ENCODE data around the gene SUV39H2. TPM values are rescaled to one million over a fixed set of nuclear protein-coding genes. Genes with fewer than 3 reads are reported as not detected.
"Not testable (repeated sequence)": the region's sequence is repeated elsewhere in the genome, so short reads cannot be mapped to it uniquely, and the experiment has no call there.

SUV39H2 gene
- total and polyA plus RNA-seq, 4 donors, result 14.4 to 19.4 (median 15.8) TPM

GRCh38 chr10:14924013-14924412 is 45.3 kb downstream of the SUV39H2 start:
- Histone ChIP-seq H3K4me3 (ENCODE audit: low read depth, low read length) (no peak overlapping the region), H3K9me3 (ENCODE audit: control insufficient read depth, insufficient read depth, low read length) (no peaks in the 10 kb centered on the region), H3K27me3 (ENCODE audit: control insufficient read depth, insufficient read depth, low read length) (no peaks in the 10 kb centered on the region), H3K27ac (ENCODE audit: low read depth, low read length) (no peak overlapping the region), H3K36me3 (ENCODE audit: control insufficient read depth, insufficient read depth, low read length) (peaks cover 24% of the 10 kb centered on the region), H3K4me1 (ENCODE audit: control insufficient read depth, insufficient read depth, low read length) (no peaks in the 10 kb centered on the region)
- 44% methylated on average over 1 of the region's 7 CpGs for WGBS (ENCODE audit: insufficient coverage)
- no peak for DNase-seq (ENCODE audit: low read depth in 4 of 6, low spot score in 6 of 6)

- no peak for DNase-seq (ENCODE audit: low read depth in 4 of 6, low spot score in 6 of 6)
- no peaks in the 10 kb centered on the region for H3K9me3 ChIP-seq (ENCODE audit: control insufficient read depth, insufficient read depth, low read length)
- no peaks in the 10 kb centered on the region for H3K4me1 ChIP-seq (ENCODE audit: control insufficient read depth, insufficient read depth, low read length)
- H3K27ac ChIP-seq (ENCODE audit: low read depth, low read length), result no peak overlapping the region
- H3K36me3 ChIP-seq (ENCODE audit: control insufficient read depth, insufficient read depth, low read length), result peaks cover 24% of the 10 kb centered on the region
- WGBS (ENCODE audit: insufficient coverage), result no CpG with 5 or more reads among the region's 2 CpGs
- H3K4me3 ChIP-seq (ENCODE audit: low read depth, low read length), result no peak overlapping the region
- H3K27me3 ChIP-seq (ENCODE audit: control insufficient read depth, insufficient read depth, low read length), result no peaks in the 10 kb centered on the region
These were observed 46.6 kb downstream of the SUV39H2 start for GRCh38 chr10:14925268-14925667.

- no peaks in the 10 kb centered on the region for H3K27me3 ChIP-seq (ENCODE audit: control insufficient read depth, insufficient read depth, low read length)
- no peak overlapping the region for H3K27ac ChIP-seq (ENCODE audit: low read depth, low read length)
- H3K9me3 ChIP-seq (ENCODE audit: control insufficient read depth, insufficient read depth, low read length), result no peaks in the 10 kb centered on the region
- DNase-seq (ENCODE audit: low read depth in 4 of 6, low spot score in 6 of 6), result no peak
- peaks cover 22% of the 10 kb centered on the region for H3K36me3 ChIP-seq (ENCODE audit: control insufficient read depth, insufficient read depth, low read length)
- no peaks in the 10 kb centered on the region for H3K4me1 ChIP-seq (ENCODE audit: control insufficient read depth, insufficient read depth, low read length)
- WGBS (ENCODE audit: insufficient coverage), result 89% methylated on average over 3 of the region's 8 CpGs
- no peak overlapping the region for H3K4me3 ChIP-seq (ENCODE audit: low read depth, low read length)
These were observed 47.4 kb downstream of the SUV39H2 start for GRCh38 chr10:14926061-14926470.

DNA sequence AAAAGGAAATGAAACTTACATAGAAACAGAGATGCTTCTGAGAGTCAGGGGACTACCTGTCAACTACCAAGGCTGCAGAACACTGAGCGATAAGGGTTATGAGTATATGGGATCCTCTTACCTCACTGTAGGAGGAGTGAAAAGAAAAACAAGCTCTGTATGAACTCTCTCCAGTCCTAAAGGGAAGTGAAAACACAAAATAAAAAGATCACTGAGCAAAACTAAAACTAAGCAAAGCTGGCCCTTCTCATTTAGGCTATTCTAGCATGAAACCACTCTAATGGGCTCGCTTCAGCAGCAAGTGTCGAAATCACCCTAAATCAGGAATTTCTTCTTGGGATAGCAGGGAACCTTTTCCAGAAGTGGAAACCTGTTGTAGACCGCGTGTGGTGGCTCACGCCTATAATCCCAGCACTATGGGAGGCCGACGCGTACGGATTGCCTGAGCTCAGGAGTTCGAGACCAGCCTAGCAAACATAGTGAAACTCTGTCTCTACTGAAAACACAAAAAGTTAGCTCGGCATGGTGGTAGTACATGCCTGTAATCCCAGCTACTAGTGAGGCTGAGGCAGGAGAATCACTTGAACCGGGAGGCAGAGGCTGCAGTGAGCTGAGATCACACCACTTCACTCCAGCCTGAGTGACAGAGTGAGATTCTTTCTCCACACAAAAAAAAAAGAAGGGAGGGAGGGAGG is 48.2 kb downstream of the SUV39H2 start:
- no peak overlapping the region for H3K27ac ChIP-seq (ENCODE audit: low read depth, low read length)
- WGBS (ENCODE audit: insufficient coverage), result 92% methylated on average over 7 of the region's 13 CpGs
- H3K27me3 ChIP-seq (ENCODE audit: control insufficient read depth, insufficient read depth, low read length), result no peaks in the 10 kb centered on the region
- peaks cover 24% of the 10 kb centered on the region for H3K36me3 ChIP-seq (ENCODE audit: control insufficient read depth, insufficient read depth, low read length)
- no peaks in the 10 kb centered on the region for H3K4me1 ChIP-seq (ENCODE audit: control insufficient read depth, insufficient read depth, low read length)
- DNase-seq (ENCODE audit: low read depth in 4 of 6, low spot score in 6 of 6), result no peak
- no peak overlapping the region for H3K4me3 ChIP-seq (ENCODE audit: low read depth, low read length)
- no peaks in the 10 kb centered on the region for H3K9me3 ChIP-seq (ENCODE audit: control insufficient read depth, insufficient read depth, low read length)

DNA sequence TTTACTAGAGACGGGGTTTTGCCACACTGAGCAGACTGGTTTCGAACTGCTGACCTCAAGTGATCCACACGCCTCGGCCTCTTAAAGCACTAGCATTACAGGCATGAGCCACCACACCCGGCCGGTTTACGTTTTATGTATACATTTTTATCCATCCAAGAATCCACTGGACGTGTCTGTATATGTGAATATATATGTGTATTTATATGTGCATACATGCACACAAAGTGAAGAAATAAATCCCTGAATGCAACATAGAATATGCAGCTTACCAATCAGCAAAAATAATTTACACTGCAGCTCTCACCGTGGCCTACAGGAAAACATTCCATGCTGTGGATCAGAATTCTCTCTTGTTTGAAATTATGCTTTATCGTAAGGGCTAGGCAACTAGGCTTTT is 51.9 kb downstream of the SUV39H2 start:
- WGBS (ENCODE audit: insufficient coverage), result 90% methylated on average over 1 of the region's 10 CpGs
- H3K27me3 ChIP-seq (ENCODE audit: control insufficient read depth, insufficient read depth, low read length), result no peaks in the 10 kb centered on the region
- DNase-seq (ENCODE audit: low read depth in 4 of 6, low spot score in 6 of 6), result no peak
- peaks cover 36% of the 10 kb centered on the region for H3K36me3 ChIP-seq (ENCODE audit: control insufficient read depth, insufficient read depth, low read length)
- no peaks in the 10 kb centered on the region for H3K4me1 ChIP-seq (ENCODE audit: control insufficient read depth, insufficient read depth, low read length)
- H3K9me3 ChIP-seq (ENCODE audit: control insufficient read depth, insufficient read depth, low read length), result no peaks in the 10 kb centered on the region
- no peak overlapping the region for H3K4me3 ChIP-seq (ENCODE audit: low read depth, low read length)
- no peak overlapping the region for H3K27ac ChIP-seq (ENCODE audit: low read depth, low read length)

DNA sequence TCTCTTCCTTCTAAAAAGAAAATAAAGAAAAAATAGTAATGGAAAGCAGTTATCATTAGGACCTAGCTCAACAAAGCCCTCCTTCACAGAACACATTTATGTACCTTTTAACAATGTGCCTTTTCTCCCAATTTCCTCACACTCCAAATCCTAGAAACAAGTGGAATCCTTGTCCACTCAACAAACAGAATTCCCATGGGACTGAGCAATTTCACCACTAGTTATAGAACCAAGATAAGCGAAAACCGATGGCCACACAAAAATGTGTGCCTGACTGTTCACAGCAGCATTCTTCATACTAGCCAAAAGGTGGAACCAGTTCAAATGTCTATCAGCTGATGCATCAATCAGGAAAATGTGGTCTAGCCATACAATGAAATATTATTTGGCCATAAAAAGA is 57.9 kb downstream of the SUV39H2 start:
- no peaks in the 10 kb centered on the region for H3K4me1 ChIP-seq (ENCODE audit: control insufficient read depth, insufficient read depth, low read length)
- no peaks in the 10 kb centered on the region for H3K9me3 ChIP-seq (ENCODE audit: control insufficient read depth, insufficient read depth, low read length)
- no peak for DNase-seq (ENCODE audit: low read depth in 4 of 6, low spot score in 6 of 6)
- peaks cover 22% of the 10 kb centered on the region for H3K36me3 ChIP-seq (ENCODE audit: control insufficient read depth, insufficient read depth, low read length)
- H3K4me3 ChIP-seq (ENCODE audit: low read depth, low read length), result no peak overlapping the region
- no peaks in the 10 kb centered on the region for H3K27me3 ChIP-seq (ENCODE audit: control insufficient read depth, insufficient read depth, low read length)
- no peak overlapping the region for H3K27ac ChIP-seq (ENCODE audit: low read depth, low read length)
- WGBS (ENCODE audit: insufficient coverage), result 100% methylated on average over 1 of the region's 2 CpGs

DNA sequence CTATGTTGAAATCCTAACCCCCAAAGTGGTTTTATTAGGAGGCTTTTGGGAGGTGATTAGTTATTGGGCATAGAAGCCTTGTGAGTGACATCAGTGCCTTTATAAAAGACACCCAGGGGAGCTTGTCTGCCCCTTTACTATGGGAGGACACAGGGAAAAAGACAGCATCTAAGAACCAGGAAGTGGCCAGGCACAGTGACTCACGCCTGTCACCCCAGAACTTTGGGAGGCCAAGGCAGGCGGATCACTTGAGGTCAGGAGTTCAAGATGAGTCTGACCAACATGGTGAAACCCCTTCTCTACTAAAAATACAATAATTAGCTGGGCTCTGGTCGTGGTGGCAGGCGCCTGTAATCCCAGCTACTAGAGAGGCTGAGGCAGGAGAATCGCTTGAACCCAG is 60.3 kb downstream of the SUV39H2 start:
- H3K36me3 ChIP-seq (ENCODE audit: control insufficient read depth, insufficient read depth, low read length), result peaks cover 16% of the 10 kb centered on the region
- H3K4me3 ChIP-seq (ENCODE audit: low read depth, low read length); H3K27me3 ChIP-seq (ENCODE audit: control insufficient read depth, insufficient read depth, low read length): not testable (repeated sequence)

DNA sequence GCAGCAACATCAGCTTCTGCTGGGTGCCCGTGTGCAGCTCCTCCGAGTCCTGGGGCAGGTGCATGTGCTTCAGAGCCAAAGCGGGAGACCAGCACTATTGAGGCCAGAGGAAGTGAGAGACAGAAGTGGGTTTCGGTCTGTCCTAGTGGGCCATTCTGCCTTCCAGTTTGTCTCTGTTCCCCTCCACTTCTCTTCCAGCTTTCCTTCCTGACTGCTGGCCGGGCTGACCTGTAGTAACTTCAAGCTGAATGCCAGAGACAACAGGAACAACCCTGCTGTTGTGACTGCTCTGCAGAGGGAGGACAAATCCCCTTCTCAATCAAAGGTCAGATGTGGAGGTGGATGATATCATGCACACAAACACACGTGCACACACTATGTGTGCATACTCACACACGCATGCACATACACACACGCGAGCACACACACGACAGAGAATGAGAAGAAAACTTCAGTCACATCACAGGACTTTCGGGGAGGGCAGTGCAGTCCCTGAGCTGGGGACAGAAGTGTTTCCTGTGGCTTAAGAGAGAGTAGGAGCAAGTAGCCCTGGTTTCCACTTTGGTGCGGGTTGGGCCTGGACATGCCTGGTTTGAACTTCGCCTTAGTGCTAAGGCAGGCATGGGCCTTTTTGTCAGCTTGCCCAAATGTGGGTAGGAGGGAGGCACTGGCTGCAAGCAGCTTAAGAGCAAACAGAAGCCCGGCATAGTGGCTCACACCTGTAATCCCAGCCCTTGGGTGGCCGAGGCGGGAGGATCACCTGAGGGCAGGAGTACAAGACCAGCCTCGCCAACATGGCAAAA is 63.7 kb downstream of the SUV39H2 start:
- not testable (repeated sequence) for H3K27me3 ChIP-seq (ENCODE audit: control insufficient read depth, insufficient read depth, low read length); H3K27ac ChIP-seq (ENCODE audit: low read depth, low read length); H3K4me1 ChIP-seq (ENCODE audit: control insufficient read depth, insufficient read depth, low read length); H3K4me3 ChIP-seq (ENCODE audit: low read depth, low read length); DNase-seq (ENCODE audit: low read depth in 4 of 6, low spot score in 6 of 6); H3K9me3 ChIP-seq (ENCODE audit: control insufficient read depth, insufficient read depth, low read length)
- 93% methylated on average over 3 of the region's 17 CpGs for WGBS (ENCODE audit: insufficient coverage)
- H3K36me3 ChIP-seq (ENCODE audit: control insufficient read depth, insufficient read depth, low read length), result peaks cover 25% of the 10 kb centered on the region

More for the DNA sequence above, 60.3 kb downstream of the SUV39H2 start:
- not testable (repeated sequence) for DNase-seq (ENCODE audit: low read depth in 4 of 6, low spot score in 6 of 6); H3K9me3 ChIP-seq (ENCODE audit: control insufficient read depth, insufficient read depth, low read length); H3K4me1 ChIP-seq (ENCODE audit: control insufficient read depth, insufficient read depth, low read length); H3K27ac ChIP-seq (ENCODE audit: low read depth, low read length)
- WGBS (ENCODE audit: insufficient coverage), result 83% methylated on average over 1 of the region's 5 CpGs

DNA sequence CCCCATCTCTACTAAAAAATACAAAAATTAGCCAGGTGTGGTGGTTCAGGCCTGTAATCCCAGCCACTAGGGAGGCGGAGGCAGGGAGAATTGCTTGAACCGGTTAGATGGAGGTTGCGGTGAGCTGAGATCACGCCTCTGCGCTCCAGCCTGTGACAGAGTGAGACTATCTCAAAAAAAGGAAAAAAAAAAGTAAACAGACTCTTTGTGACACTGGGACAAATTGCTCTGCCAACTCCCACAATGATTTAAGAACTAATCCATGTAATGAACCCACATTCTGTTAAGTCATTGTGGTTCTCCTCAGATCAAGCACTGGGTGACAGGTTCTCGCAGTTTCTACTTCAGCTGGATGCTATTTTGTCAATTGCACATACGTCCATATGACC is 64.3 kb downstream of the SUV39H2 start:
- H3K36me3 ChIP-seq (ENCODE audit: control insufficient read depth, insufficient read depth, low read length), result peaks cover 27% of the 10 kb centered on the region
- not testable (repeated sequence) for H3K9me3 ChIP-seq (ENCODE audit: control insufficient read depth, insufficient read depth, low read length); H3K4me3 ChIP-seq (ENCODE audit: low read depth, low read length); H3K27me3 ChIP-seq (ENCODE audit: control insufficient read depth, insufficient read depth, low read length); H3K4me1 ChIP-seq (ENCODE audit: control insufficient read depth, insufficient read depth, low read length); H3K27ac ChIP-seq (ENCODE audit: low read depth, low read length); DNase-seq (ENCODE audit: low read depth in 4 of 6, low spot score in 6 of 6)
- whole genome bisulfite sequencing (ENCODE audit: insufficient coverage), result no CpG with 5 or more reads among the region's 7 CpGs

DNA sequence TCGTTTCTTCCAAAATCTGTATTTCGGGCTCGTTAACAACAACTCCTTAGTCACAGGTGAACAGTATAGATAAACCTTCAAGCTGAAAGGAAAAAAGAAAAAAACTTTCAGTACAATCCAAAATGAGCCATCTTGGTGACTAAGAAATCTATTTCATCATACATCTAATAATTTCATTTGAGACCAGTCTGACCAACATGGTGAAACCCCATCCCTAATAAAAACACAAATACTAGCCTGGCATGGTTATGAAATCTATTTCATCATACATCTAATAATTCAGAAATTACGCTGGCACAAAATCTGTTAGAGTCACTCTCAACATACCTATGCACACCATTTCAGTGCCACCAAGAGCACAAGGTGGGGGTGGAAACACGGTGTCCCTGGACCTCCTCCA is 66.4 kb downstream of the SUV39H2 start:
- Histone ChIP-seq H3K27me3 (ENCODE audit: control insufficient read depth, insufficient read depth, low read length) (no peaks in the 10 kb centered on the region), H3K4me3 (ENCODE audit: low read depth, low read length) (no peak overlapping the region), H3K36me3 (ENCODE audit: control insufficient read depth, insufficient read depth, low read length) (peaks cover 29% of the 10 kb centered on the region), H3K4me1 (ENCODE audit: control insufficient read depth, insufficient read depth, low read length) (no peaks in the 10 kb centered on the region), H3K9me3 (ENCODE audit: control insufficient read depth, insufficient read depth, low read length) (no peaks in the 10 kb centered on the region), H3K27ac (ENCODE audit: low read depth, low read length) (no peak overlapping the region)
- 100% methylated on average over 1 of the region's 5 CpGs for WGBS (ENCODE audit: insufficient coverage)
- DNase-seq (ENCODE audit: low read depth in 4 of 6, low spot score in 6 of 6), result no peak

Data from spinal cord (tissue), 10 donors.